ENCODE measurements around the gene FXYD3.

The FXYD3 gene

DNA sequence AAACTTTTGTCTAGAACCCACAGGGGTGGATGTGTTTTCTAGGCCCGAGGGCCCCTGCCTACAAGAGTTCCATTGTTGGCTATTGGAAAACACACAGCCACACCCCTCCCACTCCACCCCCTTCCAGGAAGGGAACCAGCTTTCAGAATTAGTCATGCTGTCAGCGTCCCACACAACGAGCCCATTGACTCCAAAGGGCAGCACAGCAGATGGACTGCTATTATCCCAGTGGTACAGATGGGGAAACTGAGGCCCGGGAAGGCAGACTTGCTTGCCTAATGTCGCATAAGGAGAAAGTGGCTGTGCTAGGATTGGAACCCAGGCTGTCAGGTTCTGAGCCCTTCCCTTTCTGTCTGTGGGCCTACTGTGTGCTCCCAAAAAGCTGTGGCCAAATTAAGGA lies 8.1 kb upstream of the FXYD3 start:
- no peak for DNase-seq

DNA sequence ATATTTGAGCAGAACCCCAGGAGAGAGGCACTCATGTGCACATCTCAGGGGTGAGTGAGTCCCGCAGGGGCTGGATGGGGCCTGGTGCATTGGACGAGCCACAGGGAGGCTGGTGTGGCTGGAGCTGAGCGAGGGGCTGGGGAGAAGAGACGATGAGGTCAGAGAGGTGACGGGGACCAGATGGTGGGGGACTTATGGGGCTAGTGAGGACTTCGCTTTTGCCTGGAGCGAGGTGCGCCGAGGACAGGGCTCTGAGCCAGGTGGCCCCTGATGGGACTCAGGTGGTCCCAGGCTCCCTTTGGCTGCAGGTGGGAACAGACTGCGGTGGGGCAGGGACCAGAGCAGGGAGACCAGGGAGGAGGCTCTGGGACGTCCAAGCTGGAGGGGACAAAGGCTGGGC lies 6.9 kb upstream of the FXYD3 start:
- DNase-seq, result no peak

DNA sequence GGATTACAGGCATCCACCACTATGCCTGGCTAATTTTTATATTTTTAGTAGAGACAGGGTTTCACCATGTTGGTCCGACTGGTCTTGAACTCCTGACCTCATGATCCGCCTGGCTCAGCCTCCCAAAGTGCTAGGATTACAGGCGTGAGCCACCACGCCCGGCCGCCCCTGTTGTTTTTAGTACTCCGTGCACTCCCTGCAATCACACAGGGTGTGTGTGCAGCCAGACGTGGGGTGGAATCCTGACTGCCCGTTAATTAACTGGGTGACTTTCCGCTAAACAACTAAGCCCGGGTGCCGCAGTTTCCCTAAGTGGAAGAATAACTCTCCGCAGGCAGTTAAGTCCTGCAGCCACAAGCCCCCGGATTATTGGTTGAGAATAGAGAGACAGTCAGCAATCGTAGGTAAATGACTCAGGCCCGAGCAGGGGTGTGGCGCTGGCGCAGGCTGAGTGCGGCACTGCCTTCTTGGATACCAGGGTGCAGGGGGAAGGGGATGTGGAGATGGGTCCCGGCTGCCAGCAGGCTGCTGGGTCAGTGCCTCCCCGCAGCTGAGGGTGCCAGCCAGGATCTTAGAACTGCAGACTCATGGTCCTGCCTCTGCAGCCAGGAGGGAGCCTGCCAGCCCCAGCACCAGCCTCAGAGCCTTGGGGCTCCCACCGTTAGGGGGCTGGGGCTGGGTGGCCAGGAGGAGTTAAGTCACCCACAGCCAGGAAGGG lies 6.1 kb upstream of the FXYD3 start:
- DNase-seq, result no peak

DNA sequence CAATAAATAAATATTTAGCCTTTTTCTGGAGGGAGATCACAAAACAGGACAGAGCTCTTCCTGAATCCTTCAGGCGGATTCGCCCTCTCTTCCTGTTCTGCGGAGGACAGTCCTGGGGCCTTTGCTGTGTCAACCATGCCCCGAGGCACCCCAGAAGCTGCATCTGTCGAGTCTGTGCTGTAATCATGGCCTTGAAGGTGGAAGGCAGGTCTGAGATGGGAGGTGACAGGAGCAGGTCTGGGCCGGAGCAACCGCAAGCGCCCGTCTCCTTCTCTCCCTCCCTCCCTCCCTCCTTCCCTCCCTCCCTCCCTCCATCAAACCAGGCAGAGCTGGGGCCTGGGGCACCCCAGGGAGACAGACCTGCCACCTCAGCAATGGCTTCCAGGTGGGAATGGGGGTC lies 4.6 kb upstream of the FXYD3 start:
- DNase-seq, result no peak

DNA sequence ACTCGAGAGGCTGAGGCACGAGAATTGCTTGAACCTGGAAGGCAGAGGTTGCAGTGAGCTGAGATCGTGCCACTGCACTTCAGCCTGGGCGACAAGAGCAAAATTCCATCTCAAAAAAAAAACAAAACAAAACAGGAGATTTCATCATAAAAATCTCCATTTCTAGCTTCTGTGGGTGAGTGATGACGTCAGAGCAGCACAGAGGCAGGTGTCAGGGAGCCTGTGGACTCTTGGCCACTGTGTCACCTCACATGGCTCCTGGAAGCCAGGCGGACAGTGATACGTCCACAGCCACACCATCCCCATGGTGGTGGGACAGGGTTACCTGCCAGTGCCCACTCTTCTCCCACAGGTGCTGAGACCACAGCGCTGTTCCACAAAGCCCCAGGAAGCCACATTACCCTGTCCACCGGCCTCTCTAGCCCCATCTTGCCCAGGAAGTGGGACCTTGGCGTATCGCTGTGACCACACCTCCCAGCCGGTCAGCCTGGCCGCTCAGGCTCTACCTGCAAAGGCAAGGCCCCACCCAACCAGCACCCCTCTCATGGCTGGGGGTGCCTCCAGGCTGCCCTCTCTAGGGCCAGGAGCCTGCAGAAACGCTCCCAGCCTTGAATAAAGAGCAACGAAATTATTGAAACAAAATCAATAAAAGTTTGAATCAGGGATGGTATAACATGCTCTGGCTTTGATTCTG lies 2.5 kb upstream of the FXYD3 start:
- DNase-seq, result no peak

DNA sequence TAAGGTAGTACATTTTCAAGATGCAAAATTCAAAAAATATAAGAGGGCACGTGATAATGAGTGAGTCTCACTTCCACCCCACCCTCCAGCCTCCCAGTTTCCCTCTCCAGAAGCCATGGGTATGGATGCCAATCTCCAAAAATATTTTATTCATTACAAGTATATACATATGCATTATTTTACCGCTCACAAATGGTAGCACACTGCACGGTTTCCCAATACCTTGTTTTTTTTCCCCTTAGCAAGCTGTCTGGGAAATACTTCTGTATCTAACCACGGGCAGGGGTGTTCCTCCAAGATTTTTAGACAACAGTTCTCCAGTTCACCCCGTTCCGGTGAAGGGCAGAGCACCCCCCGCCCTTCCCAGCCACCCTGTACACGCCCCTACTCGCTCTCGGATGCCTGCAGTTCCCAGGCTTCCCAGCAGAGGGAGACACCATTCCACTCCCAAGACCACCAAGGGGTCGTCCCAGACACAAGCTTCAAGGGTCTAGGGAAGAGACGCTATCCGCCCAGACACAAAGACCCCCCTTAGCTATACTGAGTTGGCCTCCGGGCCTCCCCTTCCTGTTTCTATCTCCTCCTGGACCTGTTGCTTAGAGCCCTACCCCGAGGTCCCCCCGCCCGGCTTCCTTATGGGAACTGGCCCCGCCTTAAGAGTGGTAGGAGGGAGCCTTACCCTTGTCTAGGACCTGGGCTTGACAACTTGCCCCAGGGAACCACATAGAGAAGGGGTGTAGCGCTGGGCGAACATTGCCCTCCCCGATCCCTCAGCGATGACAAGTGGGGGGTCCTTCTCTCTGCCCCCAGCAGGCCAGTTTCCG lies 1.1 kb upstream of the FXYD3 start:
- DNase-seq, result no peak

DNA sequence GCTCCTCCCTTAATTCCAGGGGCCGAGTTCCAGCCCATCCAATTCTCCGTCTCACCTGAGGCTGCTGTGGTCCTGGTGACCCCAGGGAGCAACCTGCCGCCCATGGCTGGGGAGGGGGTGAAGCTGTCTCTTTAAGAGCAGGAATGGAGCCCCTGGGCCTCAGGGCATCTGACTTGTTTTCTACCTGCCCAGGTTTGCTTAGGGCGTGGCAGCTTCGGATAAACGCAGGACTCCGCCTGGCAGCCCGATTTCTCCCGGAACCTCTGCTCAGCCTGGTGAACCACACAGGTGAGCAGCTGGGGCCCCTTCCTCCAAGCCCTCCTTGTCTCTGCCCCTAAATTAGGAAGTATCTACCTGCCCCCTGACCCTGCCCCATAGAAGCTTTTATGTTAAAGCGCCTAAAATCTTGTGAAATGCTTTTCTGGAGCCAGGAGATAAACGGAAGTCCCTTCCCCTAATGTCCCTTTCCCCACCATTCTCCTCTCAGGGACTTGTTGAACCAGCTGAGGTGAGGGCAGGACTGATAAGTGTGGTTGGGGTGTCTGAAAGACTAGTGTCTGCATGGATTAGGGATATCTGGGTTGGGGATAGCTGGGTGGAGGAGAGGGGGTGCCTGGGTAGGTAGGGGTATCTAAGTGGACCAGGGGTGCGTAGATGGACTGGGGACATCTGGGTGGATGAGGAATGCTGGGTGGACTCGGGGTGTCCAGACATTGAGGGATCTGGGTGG lies 614 bp downstream of the FXYD3 start:
- no peak for DNase-seq

DNA sequence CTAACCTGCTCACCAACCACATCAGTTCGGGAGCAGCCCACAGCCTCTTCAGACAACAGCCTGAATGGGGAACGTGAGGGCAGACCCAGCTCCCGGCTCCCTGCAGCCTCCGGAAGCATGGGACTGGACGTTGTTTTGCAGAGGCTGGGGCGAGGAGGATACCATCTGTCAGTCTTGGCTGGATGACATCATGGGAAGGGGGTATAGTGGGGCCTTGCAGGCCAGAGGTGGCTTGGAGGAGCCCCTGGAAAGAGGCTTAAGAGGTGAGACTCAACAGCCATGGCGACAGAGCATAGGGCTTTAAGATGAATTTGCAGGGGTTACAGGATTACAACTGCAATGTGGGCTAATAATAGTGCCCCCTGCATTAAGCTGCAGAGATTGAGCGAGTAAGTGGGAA lies 1.5 kb downstream of the FXYD3 start:
- no peak for DNase-seq

DNA sequence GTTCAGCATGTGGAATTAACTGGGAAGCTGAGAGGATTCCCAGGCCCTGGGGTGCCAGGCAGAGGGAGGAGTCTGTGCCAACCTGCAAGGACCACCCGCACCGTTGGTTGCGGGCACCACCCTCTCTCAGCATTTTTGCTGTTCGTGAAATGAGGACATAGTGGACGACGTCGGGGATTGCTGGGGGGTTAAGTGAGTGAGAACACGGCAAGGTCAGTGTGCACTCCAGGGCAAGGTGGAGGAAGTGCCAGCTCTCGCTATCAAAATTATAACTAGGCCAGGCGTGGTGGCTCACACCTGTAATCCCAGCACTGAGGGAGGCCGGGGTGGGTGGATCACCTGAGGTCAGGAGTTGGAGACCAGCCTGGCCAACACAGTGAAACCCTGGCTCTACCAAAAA lies 2.2 kb downstream of the FXYD3 start:
- no peak for DNase-seq

DNA sequence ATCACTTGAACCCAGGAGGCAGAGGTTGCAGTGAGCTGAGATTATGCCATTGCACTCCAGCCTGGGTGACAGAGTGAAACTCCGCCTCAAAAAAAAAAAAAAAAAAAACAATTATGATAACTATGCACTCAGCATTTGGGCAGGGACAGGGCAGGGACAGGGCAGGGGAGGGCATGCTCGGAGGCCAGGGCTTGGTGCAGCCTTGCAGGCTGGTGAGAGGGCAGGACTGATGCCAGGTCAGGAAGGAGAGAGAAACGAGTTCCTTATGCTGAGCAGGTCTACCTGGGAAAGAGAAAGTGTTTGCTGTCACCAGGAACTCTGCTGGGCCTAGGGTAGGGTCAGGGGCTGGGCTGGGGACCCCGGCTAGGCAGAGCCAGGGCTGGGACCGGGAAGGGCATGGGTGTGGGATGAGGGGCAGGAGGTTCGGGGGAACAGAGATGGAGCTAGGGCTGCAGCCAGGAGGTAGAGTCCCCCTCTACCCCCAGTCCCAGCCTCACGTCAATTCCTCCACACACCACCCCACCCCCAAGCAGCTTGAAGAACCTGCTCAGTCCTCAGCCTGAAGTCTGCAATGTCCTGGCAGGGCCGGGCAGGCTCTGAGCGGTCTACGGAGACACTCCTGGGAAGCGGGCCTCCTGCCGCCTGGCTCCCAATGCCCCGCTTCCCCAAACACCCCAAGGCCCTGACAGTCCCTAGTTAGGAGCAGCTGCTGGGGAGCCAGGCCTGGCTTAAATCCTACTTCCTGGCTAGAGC lies 2.8 kb downstream of the FXYD3 start:
- DNase-seq, result no peak

DNA sequence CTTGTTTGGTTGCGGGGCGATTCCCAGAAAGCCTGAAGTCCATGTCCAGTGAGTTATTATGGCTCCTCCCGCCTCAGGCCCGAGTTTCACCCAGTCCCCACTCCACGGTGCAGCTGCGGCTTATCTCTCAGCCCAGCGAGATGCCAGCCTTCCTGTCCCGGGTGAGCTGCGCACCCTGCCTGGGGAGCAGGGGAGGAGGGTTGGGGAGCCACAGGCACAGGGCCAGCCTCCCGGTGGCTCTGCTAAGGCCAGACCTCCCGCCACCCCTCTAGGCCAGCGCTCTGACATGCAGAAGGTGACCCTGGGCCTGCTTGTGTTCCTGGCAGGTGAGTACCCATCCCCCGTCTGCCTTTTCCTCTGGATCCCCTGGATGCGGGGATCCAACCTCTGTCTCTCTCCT lies 3.5 kb downstream of the FXYD3 start:
- no peak for DNase-seq

DNA sequence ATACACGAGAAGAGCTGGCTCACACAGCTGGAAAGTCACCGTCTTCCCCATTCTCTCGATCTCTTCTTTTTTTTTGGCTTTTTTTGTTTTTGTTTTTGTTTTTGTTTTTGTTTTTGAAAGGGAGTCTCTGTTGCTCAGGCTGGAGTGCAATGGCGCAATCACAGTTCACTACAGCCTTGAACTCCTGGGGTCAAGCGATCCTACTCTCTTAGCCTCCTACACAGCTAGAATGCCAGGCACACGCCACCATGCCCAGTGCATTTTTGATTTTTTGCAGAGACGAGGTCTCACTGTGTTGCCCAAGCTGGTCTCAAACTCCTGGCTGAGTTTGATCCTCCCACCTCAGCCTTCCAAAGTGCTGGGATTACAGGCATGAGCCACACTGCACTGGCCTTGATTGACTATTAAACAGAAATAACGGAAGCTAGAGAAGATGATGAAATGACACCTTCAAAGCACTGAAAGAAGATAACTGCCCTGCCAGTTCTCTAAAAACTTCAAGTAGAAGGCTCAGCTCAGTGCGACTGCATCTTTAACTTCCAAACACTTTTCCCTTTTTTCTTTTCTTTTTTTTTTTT lies 4.0 kb downstream of the FXYD3 start:
- DNase-seq, result no peak

DNA sequence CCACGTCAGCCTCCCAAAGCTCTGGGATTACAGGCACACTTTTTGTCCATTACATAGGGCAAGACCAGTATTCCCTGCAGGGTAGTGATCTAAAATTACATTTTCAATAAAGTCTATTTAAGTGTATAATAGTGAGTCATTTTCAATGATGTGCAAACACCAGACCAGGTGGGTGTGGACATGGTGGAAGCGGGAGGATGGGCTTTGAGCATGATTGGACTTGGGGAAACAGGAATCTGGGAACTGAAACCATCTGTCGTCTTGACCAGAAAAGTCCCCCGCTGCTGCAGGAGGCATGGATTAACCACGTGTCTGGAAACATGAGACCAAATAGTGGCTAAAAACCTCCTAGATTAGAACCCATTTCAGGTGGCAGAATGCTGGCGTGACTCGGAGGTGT lies 4.9 kb downstream of the FXYD3 start:
- peak; percentile 12 for DNase-seq

DNA sequence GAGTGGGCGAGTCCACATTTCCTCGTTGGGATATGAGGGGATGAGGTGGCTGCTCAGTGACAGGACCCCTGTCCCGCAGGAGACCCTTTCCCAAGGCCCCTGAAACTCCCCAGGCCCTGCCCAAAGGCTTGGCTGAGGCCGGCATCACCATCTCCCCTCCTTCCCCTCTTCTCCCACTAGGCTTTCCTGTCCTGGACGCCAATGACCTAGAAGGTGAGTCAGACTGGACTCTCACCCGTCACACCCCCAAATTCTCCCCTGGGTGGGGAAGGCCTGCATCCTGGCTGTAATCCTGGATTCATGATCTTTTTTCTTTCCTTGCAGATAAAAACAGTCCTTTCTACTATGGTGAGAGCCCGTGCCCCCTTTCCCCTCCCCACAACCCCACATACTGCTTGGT lies 5.3 kb downstream of the FXYD3 start:
- DNase-seq, result no peak

DNA sequence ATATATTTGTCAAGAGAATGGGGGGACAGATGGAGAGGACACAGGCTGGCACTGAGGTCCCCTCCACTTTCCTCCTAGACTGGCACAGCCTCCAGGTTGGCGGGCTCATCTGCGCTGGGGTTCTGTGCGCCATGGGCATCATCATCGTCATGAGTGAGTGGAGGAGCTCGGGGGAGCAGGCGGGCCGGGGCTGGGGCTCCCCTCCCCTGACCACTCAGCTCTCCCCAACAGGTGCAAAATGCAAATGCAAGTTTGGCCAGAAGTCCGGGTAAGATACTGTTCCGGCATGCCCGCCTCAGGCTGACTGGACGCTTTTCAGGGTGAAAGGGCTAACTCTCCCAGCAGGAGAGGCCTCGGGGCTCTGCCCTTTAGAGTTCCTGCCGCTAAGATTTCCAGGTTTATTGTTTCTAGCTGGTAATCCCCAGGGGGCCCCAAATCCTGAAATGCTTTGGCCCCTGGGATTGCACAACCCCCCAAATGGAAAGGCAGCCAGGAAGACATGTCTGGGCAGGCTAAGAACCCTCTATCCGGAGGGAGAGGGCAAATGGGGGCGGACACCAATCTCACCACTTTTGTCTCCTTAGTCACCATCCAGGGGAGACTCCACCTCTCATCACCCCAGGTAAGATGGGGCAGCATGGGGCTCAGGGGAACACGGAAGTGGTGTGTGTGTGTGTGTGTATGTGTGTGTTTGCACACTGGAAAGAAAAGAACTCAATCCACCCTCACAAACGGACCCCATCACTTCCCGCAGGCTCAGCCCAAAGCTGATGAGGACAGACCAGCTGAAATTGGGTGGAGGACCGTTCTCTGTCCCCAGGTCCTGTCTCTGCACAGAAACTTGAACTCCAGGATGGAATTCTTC lies 7.3 kb downstream of the FXYD3 start:
- DNase-seq, result no peak

DNA sequence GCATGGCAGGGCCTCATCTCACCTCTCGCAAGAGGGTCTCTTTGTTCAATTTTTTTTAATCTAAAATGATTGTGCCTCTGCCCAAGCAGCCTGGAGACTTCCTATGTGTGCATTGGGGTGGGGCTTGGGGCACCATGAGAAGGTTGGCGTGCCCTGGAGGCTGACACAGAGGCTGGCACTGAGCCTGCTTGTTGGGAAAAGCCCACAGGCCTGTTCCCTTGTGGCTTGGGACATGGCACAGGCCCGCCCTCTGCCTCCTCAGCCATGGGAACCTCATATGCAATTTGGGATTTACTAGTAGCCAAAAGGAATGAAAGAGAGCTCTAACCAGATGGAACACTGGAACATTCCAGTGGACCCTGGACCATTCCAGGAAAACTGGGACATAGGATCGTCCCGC lies 8.0 kb downstream of the FXYD3 start:
- DNase-seq, result no peak

DNA sequence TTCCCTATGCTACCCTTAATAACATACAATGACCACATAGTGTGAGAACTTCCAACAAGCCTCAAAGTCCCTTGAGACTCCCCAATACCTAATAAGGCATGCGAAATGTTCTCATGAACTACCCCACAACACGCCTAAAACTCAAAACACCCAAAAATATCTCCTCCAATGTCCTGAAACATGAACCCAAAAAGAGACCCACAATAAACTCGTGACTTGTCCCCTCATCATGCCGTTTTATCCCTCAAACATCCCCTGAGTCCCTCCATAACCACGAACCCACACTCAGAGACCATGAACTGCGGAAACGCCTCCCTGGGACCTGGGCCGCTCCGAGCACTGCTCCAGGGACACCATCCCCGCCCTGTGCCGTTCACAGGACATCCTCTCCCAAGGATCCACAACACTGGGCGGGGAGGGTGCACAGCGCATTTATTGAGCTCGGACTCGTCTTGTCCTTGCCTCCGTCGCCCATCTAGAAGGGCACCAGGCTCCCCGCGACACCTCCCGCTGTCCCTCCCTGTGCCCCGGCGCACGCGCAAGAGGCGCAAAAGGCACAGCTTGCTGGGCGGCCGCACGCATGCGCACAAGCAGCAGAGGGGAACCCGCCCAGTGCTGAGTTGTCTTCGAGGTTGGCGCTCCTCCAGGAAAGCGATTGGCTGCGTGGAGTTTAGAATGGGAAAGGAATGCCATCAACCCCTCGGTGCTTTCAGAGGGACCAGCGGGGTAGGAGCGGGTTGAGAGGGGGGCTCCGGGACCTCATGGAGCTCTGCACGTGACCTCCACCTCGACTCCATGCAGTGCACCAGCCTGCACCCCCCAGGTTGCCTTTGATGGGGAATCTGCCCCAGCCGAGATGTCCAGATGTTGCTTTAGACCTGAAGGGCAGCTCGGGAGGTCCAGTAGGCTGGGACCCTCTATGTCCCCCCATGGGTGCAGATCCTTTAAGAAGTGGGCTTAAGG lies 8.8 kb downstream of the FXYD3 start:
- peak; percentile 84 for DNase-seq

DNA sequence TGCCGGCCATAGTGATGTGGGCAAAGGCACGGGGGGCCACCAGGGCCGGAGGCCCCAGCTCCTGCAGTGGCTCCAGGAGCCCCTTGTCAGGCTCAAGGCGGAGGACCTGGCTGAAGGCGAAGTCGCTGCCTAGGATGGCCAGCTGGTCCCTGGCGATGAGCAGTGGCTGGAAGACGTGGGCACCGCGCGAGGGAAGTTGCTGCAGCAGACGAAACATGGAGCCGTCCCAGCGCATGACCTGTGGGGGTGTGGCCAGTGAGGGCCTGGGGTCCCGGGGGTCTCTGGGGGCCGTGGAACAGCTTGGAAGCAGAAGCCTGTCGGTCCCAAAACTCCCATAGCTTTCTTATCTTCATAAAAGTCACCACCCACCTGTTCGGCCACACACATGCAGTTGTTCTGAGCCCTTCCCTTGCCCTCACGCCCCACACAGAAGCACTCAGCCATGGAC lies 9.7 kb downstream of the FXYD3 start:
- no peak for DNase-seq

DNA sequence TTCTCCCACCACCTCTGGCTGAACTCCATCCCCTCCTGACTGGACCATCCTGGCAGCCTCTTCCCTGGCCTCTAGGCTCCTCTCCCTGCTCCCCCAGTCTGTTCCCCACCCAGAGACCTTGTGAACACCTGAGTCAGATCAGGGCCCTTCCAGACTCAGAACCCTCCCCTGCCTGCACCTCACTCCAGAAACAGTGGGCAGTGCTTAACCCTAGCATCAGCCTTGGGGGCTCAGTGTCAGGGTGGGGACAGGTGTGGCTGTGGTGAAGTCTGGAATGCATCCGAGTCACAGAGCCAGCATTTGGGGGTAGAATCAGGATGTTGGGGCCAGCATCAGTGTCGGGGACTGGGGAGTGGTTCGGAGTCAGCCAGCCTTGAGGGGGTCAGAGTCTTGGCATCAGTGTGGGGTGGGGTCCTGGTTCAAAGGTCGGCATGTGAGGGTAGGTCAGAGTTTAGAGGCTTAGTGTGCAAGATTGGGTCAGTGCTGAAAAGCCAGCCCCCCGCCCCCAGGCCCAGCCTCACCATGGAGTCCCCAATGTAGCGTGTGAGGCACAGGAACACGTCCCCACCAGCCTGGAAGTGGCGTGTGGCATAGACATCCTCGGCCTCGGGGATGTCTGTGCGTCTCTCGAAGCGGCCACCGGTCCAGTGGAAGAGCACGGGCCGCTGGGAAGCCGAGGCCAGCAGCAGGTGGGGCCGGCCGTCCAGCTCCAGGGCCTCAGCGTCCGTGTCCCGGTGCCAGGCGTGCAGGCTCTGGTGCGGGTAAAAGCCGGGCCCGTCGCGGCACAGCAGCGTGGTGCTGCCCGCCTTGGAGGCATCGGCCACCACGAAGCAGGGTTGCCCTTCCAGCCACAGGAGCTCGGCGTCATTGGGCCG lies 10.4 kb downstream of the FXYD3 start:
- no peak for DNase-seq
